DOHH2 (cell line): Measurements from ENCODE around the gene CD47.

Experiments used
- EZH2phosphoT487 ChIP-seq: fragments of 200-600 bp; sonication (generic); IDR thresholded peaks from 2 replicates; pipeline ENCODE4 v1.6.1; 2017; ENCODE audit warnings: borderline replicate concordance, mild to moderate bottlenecking, antibody characterized with exemption, low read length, moderate library complexity, mixed read lengths
- TF ChIP-seq, protein P1 (sequence below): fragments of 200-600 bp; sonication (generic); IDR thresholded peaks from one replicate; pipeline ENCODE4 v1.5.1; 2014; ENCODE audit warnings: antibody characterized with exemption, mild to moderate bottlenecking, low read depth, low read length; ENCODE audit not compliant: poor library complexity, severe bottlenecking

DNA sequence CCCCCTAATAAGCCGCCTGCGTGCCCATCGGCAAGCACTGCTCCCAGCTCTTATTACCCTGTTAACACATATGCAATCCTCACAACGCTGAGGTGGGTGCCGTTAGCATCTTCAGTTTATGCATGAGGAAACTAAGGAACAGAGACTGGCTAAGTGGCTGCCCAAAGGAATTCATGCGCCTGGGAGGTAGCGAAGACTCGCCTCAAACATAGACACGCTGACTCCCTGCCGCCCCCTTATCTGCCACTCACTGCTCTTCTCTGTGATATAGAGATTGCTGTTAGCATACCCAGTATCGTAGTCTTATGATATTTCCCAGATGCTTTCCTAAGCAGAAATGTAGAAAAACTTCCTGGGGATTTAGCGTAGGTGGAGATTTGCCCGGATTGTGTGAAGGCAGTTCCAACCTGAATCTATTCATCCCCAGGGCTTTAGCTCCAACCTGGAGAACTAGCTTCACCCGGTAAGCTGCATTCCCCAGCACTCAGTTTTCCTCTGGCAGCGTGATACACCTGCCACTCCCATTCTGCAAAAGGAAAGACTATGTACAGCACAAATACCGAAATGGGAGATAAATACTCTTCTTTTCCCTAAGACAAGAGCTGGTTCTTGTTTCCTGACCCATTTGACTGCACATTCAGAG is 23.7 kb upstream of the CD47 start:
- TF ChIP-seq, protein P1, sequence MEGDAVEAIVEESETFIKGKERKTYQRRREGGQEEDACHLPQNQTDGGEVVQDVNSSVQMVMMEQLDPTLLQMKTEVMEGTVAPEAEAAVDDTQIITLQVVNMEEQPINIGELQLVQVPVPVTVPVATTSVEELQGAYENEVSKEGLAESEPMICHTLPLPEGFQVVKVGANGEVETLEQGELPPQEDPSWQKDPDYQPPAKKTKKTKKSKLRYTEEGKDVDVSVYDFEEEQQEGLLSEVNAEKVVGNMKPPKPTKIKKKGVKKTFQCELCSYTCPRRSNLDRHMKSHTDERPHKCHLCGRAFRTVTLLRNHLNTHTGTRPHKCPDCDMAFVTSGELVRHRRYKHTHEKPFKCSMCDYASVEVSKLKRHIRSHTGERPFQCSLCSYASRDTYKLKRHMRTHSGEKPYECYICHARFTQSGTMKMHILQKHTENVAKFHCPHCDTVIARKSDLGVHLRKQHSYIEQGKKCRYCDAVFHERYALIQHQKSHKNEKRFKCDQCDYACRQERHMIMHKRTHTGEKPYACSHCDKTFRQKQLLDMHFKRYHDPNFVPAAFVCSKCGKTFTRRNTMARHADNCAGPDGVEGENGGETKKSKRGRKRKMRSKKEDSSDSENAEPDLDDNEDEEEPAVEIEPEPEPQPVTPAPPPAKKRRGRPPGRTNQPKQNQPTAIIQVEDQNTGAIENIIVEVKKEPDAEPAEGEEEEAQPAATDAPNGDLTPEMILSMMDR: no peak
- no peak for TF ChIP-seq EZH2phosphoT487
